ENCODE results near the gene VWA5B1.

GRCh38 chr1:20380616-20381035 is 90.0 kb downstream of the VWA5B1 start:
- no peak for TF ChIP-seq CTCF (IDR thresholded peaks at IDR 0.05 in 8 of 11, conservative IDR thresholded peaks at IDR 0.05 in 3 of 11)
- TF ChIP-seq POLR2A (IDR thresholded peaks at IDR 0.05), result no peak

Data from spleen (tissue), 7 donors.